Measurements from ENCODE around the gene DLG3.

DNA sequence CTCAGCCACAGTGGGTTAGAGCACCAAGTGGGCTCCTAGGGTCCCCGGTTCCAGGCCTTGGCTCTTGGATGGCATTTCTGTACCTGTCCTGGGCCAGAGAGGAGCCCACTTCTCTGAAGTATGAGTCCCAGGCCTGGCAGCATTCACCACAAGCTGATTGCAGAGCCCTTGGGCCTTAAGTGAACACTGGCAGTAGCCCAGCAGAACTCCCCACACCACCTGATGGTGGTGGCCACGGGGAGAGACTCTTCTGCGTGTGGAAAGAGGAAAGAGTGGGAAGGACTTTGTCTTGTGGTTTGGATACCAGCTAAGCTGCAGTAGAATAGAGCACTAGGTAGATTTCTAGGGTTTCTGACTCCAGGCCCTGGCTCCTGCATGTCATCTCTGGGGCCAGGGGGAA is 104.8 kb downstream of the DLG3 start:
- TF ChIP-seq, protein P1, sequence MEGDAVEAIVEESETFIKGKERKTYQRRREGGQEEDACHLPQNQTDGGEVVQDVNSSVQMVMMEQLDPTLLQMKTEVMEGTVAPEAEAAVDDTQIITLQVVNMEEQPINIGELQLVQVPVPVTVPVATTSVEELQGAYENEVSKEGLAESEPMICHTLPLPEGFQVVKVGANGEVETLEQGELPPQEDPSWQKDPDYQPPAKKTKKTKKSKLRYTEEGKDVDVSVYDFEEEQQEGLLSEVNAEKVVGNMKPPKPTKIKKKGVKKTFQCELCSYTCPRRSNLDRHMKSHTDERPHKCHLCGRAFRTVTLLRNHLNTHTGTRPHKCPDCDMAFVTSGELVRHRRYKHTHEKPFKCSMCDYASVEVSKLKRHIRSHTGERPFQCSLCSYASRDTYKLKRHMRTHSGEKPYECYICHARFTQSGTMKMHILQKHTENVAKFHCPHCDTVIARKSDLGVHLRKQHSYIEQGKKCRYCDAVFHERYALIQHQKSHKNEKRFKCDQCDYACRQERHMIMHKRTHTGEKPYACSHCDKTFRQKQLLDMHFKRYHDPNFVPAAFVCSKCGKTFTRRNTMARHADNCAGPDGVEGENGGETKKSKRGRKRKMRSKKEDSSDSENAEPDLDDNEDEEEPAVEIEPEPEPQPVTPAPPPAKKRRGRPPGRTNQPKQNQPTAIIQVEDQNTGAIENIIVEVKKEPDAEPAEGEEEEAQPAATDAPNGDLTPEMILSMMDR (IDR thresholded peaks at IDR 0.05; ENCODE audit: borderline replicate concordance, extremely low read depth, low read length, poor library complexity, severe bottlenecking), result no peak
- no peak for TF ChIP-seq EZH2 (IDR thresholded peaks at IDR 0.05; ENCODE audit: borderline replicate concordance, low read depth, low read length, severe bottlenecking)
